Central memory CD4-positive, alpha-beta T cell (primary cell): ENCODE measurements around the gene DHX32.

ENCODE experiments used
- DNase-seq: peaks from one replicate; pipeline ENCODE4 v3.0.0; 2022

DHX32 gene

DNA sequence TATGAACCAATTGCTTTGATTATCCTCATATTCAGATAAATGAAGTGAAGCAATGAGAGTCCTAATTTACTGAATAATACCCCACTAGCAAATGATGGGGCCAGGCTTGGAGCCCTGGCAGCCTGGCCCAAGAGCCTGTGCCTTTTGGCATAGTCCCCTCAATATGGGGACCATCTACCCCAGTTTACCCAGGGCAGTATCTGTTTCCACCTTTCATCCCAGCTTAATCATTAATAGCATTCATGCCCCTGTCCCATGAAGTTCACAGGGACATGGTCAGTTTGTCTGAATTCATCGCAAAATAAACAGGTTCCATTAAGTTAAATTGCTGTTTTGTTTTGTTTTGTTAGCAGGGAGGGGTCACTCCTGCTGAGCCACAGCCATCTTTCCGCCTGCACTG is 32.2 kb downstream of the DHX32 start:
- no peak for DNase-seq

- DNase-seq, result no peak
Observed at GRCh38 chr10:125848371-125848770, 32.7 kb downstream of the DHX32 start.

GRCh38 chr10:125846894-125847293 is 34.2 kb downstream of the DHX32 start:
- no peak for DNase-seq

DNA sequence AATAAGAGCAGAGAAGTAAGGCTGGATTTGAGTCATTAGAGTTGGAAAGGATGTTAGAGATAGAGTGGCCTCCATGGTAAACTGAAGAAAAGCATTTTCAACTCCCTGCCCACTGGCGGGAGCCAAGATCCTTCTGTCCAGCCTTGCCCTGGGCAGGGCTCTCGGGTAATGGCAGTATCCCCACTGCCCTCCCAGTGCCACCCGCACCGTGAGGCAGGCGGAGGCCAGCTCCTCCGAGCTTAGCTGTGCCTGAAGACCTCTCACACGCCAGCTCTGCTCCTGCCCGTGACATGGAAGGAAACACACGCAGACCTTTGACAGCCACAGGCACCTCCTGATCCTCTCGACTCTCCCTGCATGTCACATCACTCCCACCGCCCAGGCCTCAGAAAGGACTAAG is 35.5 kb downstream of the DHX32 start:
- DNase-seq, result no peak

- no peak for DNase-seq
Observed at GRCh38 chr10:125844751-125845221, 36.3 kb downstream of the DHX32 start.

DNA sequence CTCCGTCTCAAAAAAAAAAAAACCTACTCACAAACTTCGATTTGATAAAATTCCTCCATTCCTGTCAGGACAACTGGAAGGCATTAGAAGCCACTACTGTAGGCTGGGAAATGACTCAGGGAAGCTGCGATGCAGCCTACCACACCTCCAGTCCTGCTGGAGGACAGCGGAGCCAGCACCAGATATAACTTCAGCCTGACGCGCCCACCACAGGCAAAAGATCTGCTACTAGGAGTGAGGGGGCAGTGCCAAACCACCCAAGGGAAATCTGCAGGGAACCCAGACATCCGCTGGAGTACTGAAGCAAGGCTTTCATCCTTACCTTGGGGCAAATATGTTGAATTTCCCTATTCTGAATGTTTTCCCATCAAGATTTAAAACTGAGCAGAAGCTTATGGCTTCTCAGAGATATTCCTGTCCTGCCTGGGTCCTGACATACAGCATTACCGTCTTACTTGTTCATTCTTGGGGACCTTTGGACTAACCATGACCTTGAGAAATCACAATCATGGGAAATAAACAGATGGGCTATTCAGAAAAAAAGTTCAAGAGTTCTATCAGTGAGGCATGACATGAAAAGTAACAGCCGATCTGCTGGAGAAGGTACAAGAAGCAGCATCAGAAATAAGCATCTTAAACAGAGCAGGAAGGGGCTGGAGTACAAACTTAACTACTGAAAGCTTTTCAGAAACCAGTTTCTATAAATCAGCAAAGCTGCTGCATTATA is 37.3 kb downstream of the DHX32 start:
- DNase-seq, result no peak

DNA sequence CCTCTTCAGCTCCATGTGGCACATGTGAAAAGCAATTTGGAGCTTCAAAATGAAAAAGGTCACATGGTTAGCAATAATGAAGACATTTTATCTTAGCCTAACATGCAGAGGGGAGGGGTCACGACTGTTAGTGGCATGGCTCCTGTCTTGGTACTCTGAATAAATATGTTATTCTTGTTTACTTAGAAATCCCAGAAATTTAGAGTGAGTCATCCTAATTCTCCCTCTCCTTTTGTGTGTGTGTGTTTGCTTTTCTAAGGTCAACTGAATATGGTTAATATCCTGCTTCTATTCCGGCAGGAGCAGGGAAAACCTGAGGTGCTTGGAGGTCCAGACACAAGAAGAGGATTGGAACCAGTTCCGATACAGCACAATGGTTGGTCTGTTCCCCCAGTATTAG is 40.1 kb downstream of the DHX32 start:
- DNase-seq, result no peak

GRCh38 chr10:125840406-125840805 is 40.7 kb downstream of the DHX32 start:
- no peak for DNase-seq

DNA sequence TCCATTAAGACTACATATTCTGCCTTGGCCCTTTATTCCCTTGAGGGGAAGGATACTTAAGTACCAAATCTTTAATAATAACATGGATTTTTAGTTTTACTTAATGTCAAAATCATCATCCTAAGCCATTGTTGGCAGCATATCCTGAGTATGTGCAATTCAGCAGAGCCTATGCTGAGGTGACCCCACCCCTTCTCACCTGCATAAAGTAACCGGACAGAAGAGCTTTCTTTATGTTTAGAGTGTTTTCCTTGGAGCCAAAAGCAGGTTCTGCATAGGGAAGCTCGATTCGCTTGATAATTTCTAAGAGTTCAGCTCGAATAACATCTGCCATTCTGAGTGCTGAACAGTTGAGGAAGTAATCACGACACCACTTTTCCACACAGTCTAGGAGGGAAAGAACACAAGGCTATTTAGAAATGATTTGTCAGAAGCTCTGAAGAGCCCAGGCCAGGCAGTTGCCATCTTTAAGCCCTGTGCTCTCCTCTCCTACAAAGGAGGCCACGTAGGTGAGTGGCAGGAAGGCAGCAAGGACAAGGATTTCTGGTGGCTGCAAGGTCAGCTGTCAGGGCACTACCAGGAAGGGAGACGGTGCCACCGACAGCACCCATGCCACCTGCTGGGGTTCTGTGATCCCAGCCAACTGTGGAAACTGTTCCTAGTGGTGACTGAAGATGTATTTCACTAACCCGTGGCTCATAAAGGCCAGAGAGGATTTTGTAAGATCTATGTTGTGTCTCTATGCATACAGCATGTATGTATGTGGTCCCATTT is 42.1 kb downstream of the DHX32 start:
- no peak for DNase-seq

GRCh38 chr10:125836746-125837145 is 44.3 kb downstream of the DHX32 start:
- DNase-seq, result no peak

DNA sequence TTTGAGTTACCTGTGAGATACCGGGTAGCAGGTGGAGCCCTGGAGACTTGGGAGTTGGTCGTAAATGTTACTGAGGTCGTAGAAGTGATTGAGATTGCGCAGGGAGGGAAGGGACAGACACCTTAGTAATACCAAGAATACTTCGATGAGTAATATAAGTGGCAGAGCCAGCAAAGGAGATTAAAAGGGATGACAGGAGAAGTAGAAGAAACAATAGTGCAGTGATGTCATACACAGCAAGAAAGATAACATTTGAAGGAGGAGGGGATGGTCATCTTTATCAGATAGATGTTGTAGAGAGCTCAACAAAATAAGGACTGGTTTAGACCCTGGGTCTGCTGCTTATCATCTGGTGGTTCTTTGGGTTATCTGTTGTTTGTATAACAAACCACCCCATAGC is 52.8 kb downstream of the DHX32 start:
- DNase-seq, result no peak

DNA sequence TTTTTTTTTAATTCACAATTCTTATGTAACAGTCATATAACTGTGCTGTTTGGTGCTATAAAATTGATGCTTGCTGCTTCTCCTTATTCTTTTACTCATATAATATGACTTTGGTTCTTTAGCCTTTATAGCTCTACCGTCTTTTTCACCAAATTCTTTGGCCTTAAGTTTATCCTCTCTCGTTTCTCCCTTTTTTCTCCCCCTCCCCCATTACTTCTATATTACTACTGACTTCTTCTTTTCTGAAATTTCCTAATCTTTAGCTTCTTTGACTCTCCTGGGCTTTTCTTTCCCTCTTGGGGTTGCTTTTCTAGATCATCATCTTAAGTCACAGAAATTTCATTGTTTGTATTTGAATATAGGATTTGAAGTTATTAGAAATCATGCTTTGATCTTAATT is 54.0 kb downstream of the DHX32 start:
- no peak for DNase-seq

DNA sequence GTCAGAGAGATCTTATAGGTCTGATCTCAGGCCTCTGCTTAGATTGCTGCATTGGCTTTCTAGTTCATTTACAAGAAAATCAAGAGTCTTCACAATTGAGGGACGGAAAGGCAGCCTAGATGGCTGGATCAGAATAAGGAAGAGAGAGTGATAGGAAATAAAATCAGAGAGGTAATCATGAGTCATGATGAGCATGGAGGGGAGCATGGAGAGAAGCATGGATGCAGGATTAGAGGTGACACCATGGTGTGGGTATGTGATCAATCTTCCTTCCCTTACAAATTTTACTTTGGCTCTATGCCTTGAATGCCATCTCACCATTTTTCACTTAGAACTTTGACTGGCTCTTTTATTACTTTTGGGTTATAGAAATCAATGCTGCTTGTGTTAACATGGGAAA is 56.4 kb downstream of the DHX32 start:
- DNase-seq, result no peak

DNA sequence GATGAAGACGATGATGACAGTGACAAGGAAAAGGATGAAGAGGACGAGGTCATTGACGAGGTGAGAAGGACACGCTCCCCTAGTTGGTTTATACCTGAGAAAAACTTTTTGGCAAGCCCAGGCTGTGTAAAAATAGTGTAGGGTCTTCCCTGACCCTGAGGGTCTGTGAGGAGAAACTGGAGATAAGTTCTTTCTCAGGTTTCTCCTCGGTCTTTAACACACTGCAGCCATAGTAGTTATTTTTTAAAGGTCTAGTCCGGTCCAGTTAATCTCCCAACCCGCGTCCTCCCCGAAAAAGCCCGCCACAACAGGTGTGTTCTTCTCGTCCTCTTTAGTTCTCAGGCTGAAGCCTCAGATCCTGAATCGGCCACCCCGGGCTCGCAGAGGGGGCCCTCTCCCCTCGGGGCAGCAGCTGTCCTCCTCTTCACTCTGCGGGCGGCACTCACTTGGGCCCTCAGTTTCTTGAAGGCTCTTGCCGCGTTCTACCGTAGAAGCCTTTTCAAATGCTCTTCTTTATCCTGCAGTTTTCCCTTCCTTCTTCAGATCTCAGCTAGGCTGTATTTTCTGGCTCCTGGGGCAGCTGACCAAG is 57.3 kb downstream of the DHX32 start:
- peak; percentile 2 for DNase-seq

GRCh38 chr10:125822878-125823662 is 58.0 kb downstream of the DHX32 start, which contains the start of the genes BCCIP and UROS:
TSS of gene BCCIP (plus strand) at chr10:125823546. CDS start at chr10:125823558, 12 bp downstream.
TSS of gene UROS (minus strand) at chr10:125823258. CDS start at chr10:125816499, 6,759 bp downstream.
- peak; percentile 94 for DNase-seq

DNA sequence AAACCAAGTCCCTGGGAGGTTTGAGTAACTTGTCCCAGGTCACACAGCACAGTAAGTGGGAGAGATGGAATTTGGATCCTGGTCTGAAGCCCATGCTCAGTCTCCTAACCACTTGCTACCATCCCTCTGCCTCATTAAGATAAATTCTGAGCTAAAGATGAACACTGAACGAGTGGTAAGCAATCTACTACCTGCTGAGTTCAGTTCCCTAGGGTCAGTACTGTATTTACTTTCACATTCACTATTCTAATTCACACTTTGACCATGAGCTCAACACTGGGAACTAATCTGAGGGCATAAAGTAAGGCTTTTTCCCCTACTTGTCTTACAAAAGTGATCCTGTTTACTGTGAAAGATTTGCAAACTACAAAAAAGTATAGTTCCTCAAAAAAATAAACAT is 60.4 kb downstream of the DHX32 start:
- DNase-seq, result no peak

DNA sequence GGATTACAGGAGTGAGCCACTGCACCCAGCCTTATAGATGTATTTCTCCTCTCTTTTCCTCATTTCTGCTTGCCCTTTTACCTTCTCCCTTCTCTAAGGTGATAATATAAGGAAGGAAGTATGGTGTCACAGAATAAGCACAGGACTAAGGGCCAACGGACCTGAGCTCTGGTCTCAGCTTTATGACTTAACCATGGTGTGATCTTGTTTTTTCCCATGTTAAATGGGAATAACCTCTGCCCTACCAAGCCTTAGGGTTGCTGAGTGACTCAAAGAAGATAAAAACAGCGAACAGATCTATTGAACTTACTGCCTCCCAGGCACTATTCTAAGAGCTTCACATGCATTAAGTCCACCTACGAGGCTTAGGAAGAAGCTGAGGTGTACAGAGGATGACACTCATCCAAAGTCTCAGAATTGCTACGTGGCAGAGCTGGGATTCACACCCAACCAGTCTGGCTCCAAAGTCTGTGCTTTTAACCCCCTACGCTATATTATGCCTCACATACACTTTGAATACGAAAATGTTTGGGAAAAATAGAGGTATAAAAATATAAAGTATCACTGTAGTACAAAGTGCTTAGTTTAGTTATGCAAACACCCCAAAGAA is 63.6 kb downstream of the DHX32 start:
- no peak for DNase-seq

GRCh38 chr10:125816548-125816947 is 64.5 kb downstream of the DHX32 start:
- DNase-seq, result no peak

- DNase-seq, result no peak
Observed at GRCh38 chr10:125815764-125816163, 65.3 kb downstream of the DHX32 start.

GRCh38 chr10:125812128-125812750 is 68.9 kb downstream of the DHX32 start:
- DNase-seq, result no peak

DNA sequence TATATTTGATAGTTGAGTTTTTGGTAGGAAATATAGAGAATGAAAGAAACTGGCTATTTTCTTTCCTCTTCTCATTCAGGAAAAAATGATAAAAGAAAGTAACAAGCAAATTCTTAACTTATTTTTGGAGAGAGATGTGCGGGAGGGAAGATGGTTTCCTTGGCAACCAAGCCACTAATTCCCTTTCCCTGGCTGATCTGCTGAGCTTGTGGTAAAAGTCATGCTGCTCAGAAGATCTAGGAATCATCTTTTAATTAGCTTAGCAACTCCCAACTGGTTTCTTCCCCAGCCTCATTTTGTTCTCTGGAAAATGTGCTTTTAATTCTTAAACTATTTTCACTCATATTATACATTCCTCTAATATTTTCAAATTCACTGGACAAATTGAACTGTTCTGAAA is 69.8 kb downstream of the DHX32 start:
- DNase-seq, result no peak

DNA sequence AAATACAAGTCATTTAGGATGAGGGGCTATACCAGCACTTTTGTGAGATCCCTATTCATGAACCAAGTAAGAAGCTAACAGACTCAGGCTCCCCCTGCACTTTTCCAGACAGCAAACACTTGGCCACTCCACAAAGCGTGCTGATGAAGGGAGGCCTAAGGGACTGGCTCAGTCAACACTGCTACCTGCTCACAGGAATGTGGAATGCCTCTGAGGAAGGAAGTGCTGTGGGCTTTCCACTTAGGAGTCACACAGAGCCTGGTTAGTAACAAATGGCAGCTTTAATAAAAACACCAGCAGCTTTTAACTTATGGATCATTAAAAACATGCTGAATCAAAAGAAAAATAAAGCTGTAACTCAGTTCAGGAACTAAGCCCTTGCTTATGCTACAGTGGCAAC is 73.0 kb downstream of the DHX32 start:
- DNase-seq, result no peak
